Neural cell (in vitro differentiated cells): Measurements from ENCODE around the gene NUS1. TPM values are rescaled to one million over a fixed set of nuclear protein-coding genes. Genes with fewer than 3 reads are reported as not detected.

Experiments used
- H2AFZ ChIP-seq: fragments of 200-600, 300-800 bp; sonication (generic), shearing (Covaris generic); 2 replicates; pipeline ENCODE4 v1.6.0; 2014; ENCODE audit warnings: low read depth, mild to moderate bottlenecking, antibody characterized with exemption, low read length, moderate library complexity
- H3F3A ChIP-seq: fragments of 200-600 bp; shearing (Covaris generic); 2 replicates; pipeline ENCODE4 v1.6.1; 2016; ENCODE audit warnings: mild to moderate bottlenecking, moderate library complexity, mixed read lengths, antibody characterized with exemption, low read length; ENCODE audit not compliant: insufficient read depth, poor library complexity, severe bottlenecking
- H3K27ac ChIP-seq: fragments of 200-600, 300-800 bp; sonication (generic), shearing (Covaris generic); 2 replicates; pipeline ENCODE4 v1.5.1; 2014; ENCODE audit warnings: mild to moderate bottlenecking, low read length, moderate library complexity
- H3K27me3 ChIP-seq: fragments of 300-800, 200-600 bp; sonication (generic), shearing (Covaris generic); 2 replicates; pipeline ENCODE4 v1.6.0; 2014; ENCODE audit warnings: mild to moderate bottlenecking, low read depth, low read length, moderate library complexity; ENCODE audit not compliant: insufficient read depth
- H3K36me3 ChIP-seq: fragments of 300-800, 200-600 bp; sonication (generic), shearing (Covaris generic); 2 replicates; pipeline ENCODE4 v1.5.1; 2014; ENCODE audit warnings: mild to moderate bottlenecking, antibody characterized with exemption, low read length, moderate library complexity; ENCODE audit not compliant: insufficient read depth
- H3K4me2 ChIP-seq: fragments of 300-800, 200-600 bp; sonication (generic), shearing (Covaris generic); 2 replicates; pipeline ENCODE4 v1.6.0; 2014; ENCODE audit warnings: mild to moderate bottlenecking, low read length
- H3K4me3 ChIP-seq: fragments of 300-800, 200-600 bp; sonication (generic), shearing (Covaris generic); 2 replicates; pipeline ENCODE4 v1.5.1; 2014; ENCODE audit warnings: mild to moderate bottlenecking, low read length, moderate library complexity
- H3K79me2 ChIP-seq: fragments of 200-600 bp; shearing (Covaris generic); replicated peaks from 2 replicates; pipeline ENCODE4 v1.6.0; 2014; ENCODE audit warnings: mild to moderate bottlenecking, low read length, moderate library complexity; ENCODE audit not compliant: insufficient read depth
- H3K9ac ChIP-seq: fragments of 300-800, 200-600 bp; sonication (generic), shearing (Covaris generic); 2 replicates; pipeline ENCODE4 v1.6.1; 2016; ENCODE audit warnings: mild to moderate bottlenecking, low read length, mixed read lengths
- H3K9me2 ChIP-seq: fragments of 200-600 bp; shearing (Covaris generic); 2 replicates; pipeline ENCODE4 v1.6.1; 2016; ENCODE audit warnings: mild to moderate bottlenecking, low read length, mixed read lengths; ENCODE audit not compliant: insufficient read depth
- H3K9me3 ChIP-seq: fragments of 200-600, 300-800 bp; sonication (generic), shearing (Covaris generic); 2 replicates; pipeline ENCODE4 v1.6.1; 2016; ENCODE audit warnings: mild to moderate bottlenecking, mixed run types, low read length, moderate library complexity, mixed read lengths
- H4K20me1 ChIP-seq: fragments of 200-600 bp; shearing (Covaris generic); 2 replicates; pipeline ENCODE4 v1.6.1; 2016; ENCODE audit warnings: mild to moderate bottlenecking, mixed run types; ENCODE audit not compliant: insufficient read depth
- CTCF ChIP-seq: fragments of 450-650 bp; IDR thresholded peaks from 2 replicates; pipeline ENCODE4 v1.5.1; 2014; ENCODE audit warnings: antibody characterized with exemption, mild to moderate bottlenecking, moderate library complexity; ENCODE audit not compliant: poor library complexity, severe bottlenecking
- EP300 ChIP-seq: fragments of 450-650 bp; conservative IDR thresholded peaks from 2 replicates; pipeline ENCODE4 v1.6.1; 2014; ENCODE audit warnings: antibody characterized with exemption, mild to moderate bottlenecking, moderate library complexity; ENCODE audit not compliant: poor library complexity, severe bottlenecking
- EZH2 ChIP-seq: fragments of 200-600, 300-800 bp; shearing (Covaris generic), sonication (generic); IDR thresholded peaks from 2 replicates; pipeline ENCODE4 v1.6.1; 2014; ENCODE audit warnings: antibody characterized with exemption, low read length, borderline replicate concordance, mild to moderate bottlenecking; ENCODE audit not compliant: insufficient read depth, poor library complexity, severe bottlenecking
- MXI1 ChIP-seq: fragments of 450-650 bp; conservative IDR thresholded peaks from 2 replicates; pipeline ENCODE4 v1.6.1; 2014; ENCODE audit warnings: antibody characterized with exemption, mild to moderate bottlenecking; ENCODE audit not compliant: poor library complexity, severe bottlenecking
- POLR2AphosphoS5 ChIP-seq: IDR thresholded peaks from 2 replicates; pipeline ENCODE4 v1.6.1; 2012
- RAD21 ChIP-seq: fragments of 450-650 bp; conservative IDR thresholded peaks from 2 replicates; pipeline ENCODE4 v1.6.1; 2014; ENCODE audit warnings: antibody characterized with exemption, mild to moderate bottlenecking, moderate library complexity
- REST ChIP-seq: IDR thresholded peaks from 2 replicates; pipeline ENCODE4 v1.6.1; 2012; ENCODE audit warnings: borderline replicate concordance
- SMC3 ChIP-seq: fragments of 450-650 bp; conservative IDR thresholded peaks from 2 replicates; pipeline ENCODE4 v1.6.1; 2014; ENCODE audit warnings: antibody characterized with exemption, mild to moderate bottlenecking, moderate library complexity; ENCODE audit not compliant: poor library complexity
- TAF1 ChIP-seq: IDR thresholded peaks from 2 replicates; pipeline ENCODE4 v1.6.1; 2012; ENCODE audit warnings: low read depth
- polyA plus RNA-seq: library from polyadenylated mRNA; depleted of rRNA; stranded (reverse); fragments of >200 nt; gene quantifications from 2 replicates; pipeline ENCODE4 v1.2.3, GENCODE V29; 2014

Gene NUS1
- polyA plus RNA-seq, 1 donor from 2014 or later: 36.3 TPM

GRCh38 chr6:117629119-117629660, 46.1 kb upstream of the NUS1 start:
- Histone ChIP-seq H3K9me2 (no peaks in the 10 kb centered on the region), H4K20me1 (no peaks in the 10 kb centered on the region), H3F3A (no peaks in the 10 kb centered on the region), H2AFZ (no peak overlapping the region), H3K4me2 (no peak overlapping the region), H3K27me3 (no peaks in the 10 kb centered on the region), H3K79me2 (no peaks in the 10 kb centered on the region), H3K27ac (no peak overlapping the region), H3K9me3 (no peaks in the 10 kb centered on the region), H3K9ac (no peak overlapping the region), H3K36me3 (no peaks in the 10 kb centered on the region), H3K4me3 (no peak overlapping the region)
- TF ChIP-seq CTCF (no peak), EZH2 (no peak), REST (no peak), EP300 (no peak), POLR2AphosphoS5 (no peak), RAD21 (no peak), SMC3 (no peak), TAF1 (no peak), MXI1 (no peak)

- H3K4me2 ChIP-seq: no peak overlapping the region
- no peaks in the 10 kb centered on the region for H3K9me2 ChIP-seq
- no peak for TF ChIP-seq TAF1
- TF ChIP-seq RAD21: no peak
- TF ChIP-seq EP300: no peak
- TF ChIP-seq CTCF: no peak
- no peak for TF ChIP-seq REST
- TF ChIP-seq MXI1: no peak
- no peak for TF ChIP-seq POLR2AphosphoS5
- no peak for TF ChIP-seq EZH2
- no peak for TF ChIP-seq SMC3
- H3K79me2 ChIP-seq: no peaks in the 10 kb centered on the region
- H4K20me1 ChIP-seq: no peaks in the 10 kb centered on the region
- no peak overlapping the region for H3K4me3 ChIP-seq
- H3K27me3 ChIP-seq: no peaks in the 10 kb centered on the region
- no peak overlapping the region for H3K9ac ChIP-seq
- H3F3A ChIP-seq: no peaks in the 10 kb centered on the region
- no peaks in the 10 kb centered on the region for H3K36me3 ChIP-seq
- no peak overlapping the region for H3K27ac ChIP-seq
- no peaks in the 10 kb centered on the region for H3K9me3 ChIP-seq
- no peak overlapping the region for H2AFZ ChIP-seq
These were observed 37.5 kb upstream of the NUS1 start for GRCh38 chr6:117637770-117638169.
